Measurements from ENCODE around the gene ZNF683. TPM values are rescaled to one million over a fixed set of nuclear protein-coding genes. Genes with fewer than 3 reads are reported as not detected.

The ZNF683 gene
- total and polyA plus RNA-seq, 9 of the 15 experiments (the other 6 are each of a cell fraction or from before 2014, with no cell fraction given), result not detected

DNA sequence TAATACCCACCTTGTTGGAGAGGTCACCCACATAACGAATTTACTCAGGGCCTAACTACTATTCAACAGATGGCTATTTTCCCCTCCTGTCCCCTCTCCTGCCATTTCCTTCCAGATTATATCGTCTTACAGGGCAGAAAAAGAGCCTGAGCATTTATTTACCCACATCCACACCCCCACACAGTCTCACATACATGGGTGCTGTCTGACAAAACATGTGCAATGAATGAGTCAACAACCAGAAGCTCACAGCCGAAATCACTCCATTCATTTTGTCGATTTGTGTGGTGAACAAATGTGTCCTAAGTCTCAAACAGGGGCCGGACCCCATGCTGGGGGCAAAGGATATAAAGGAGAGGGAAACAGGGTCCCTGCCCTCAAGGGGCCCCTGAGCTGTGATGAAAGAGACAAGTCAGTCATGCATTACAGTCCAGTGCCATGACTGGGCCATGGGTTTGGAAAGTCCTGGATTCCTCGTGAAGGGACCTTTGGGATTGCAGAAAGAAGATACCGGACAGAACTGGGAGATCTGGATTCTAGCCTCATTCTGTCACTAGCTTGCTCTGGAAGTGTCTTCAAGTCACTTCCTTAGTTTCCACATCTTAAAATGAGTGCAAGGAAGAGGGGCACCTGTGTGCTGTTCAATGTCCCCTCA is 16.4 kb upstream of the ZNF683 start:
- BruUV-seq (replicated peaks), result no TSS peak
- intact Hi-C loops (cut with micrococcal nuclease), result loop anchor here (10.0 kb wide), 1 partner anchor 214 kb away; the partner anchor contains the start of genes CNKSR1 and ZNF593OS

More for the DNA sequence above, 16.4 kb upstream of the ZNF683 start:
- CTCF ChIA-PET (ENCODE audit: low intra/inter-chr PET ratio), result interaction anchor here (1.2 kb wide), 1 partner anchor 199 kb away, joined by 3 read pairs; no protein-coding TSS in a partner anchor
- H3K27me3 ChIP-seq (ENCODE audit: control insufficient read depth in 2 of 2, insufficient read depth in 2 of 2, low read length in 2 of 2), result no peaks in the 10 kb centered on the region
- 34% methylated on average over 7 of the region's 7 CpGs for WGBS (ENCODE audit: insufficient coverage, low coverage, missing lambda C conversion rate)
- no peak for FAIRE-seq
- H3K9ac ChIP-seq (ENCODE audit: insufficient read depth in 1 of 2, low read depth in 2 of 2, low read length in 2 of 2), result peak overlapping the region in 1 of 2 experiments; percentile 0; a peak in 1 of 4 replicates
- H3K9me1 ChIP-seq (ENCODE audit: control insufficient read depth, insufficient read depth, low read length), result no peaks in the 10 kb centered on the region
- H3K27ac ChIP-seq (ENCODE audit: extremely low read depth, low read depth, low read length), result no peak overlapping the region
- no peak overlapping the region for H3K4me3 ChIP-seq
- no peaks in the 10 kb centered on the region for H4K20me1 ChIP-seq (replicated peaks; ENCODE audit: control insufficient read depth, insufficient read depth, low read length)
- no peak overlapping the region for H3K4me2 ChIP-seq (ENCODE audit: insufficient read depth, low read length)
- in situ Hi-C loops (cut with MboI), result no loop called here
- H3K4me1 ChIP-seq (replicated peaks in 1 of 2; ENCODE audit: control insufficient read depth in 2 of 2, insufficient read depth in 2 of 2, low read length in 2 of 2), result peaks cover 5 to 18% of the 10 kb centered on the region in 2 experiments
- TF ChIP-seq NRF1 (conservative IDR thresholded peaks at IDR 0.05 in 1 of 2, IDR thresholded peaks at IDR 0.05 in 1 of 2) (no peak), FOSL1 (tag; conservative IDR thresholded peaks at IDR 0.05) (0 out of 2 replicates have a peak, but pooled peaks have one; percentile 19), ZNF707 (CRISPR knock-in tag; conservative IDR thresholded peaks at IDR 0.05) (no peak), EGR1 (conservative IDR thresholded peaks at IDR 0.05) (peak; percentile 35; the same call in 1 of the 2 replicates), FOXP1 (CRISPR knock-in tag; IDR thresholded peaks at IDR 0.05) (no peak), ZEB2 (IDR thresholded peaks at IDR 0.05) (no peak), FOXP4 (CRISPR knock-in tag; IDR thresholded peaks at IDR 0.05; ENCODE audit: borderline replicate concordance) (no peak)
- H3K9me3 ChIP-seq (replicated peaks; ENCODE audit: control insufficient read depth, insufficient read depth, low read depth, low read length), result no peaks in the 10 kb centered on the region
- no peak overlapping the region for H2AFZ ChIP-seq (ENCODE audit: low read depth, low read length)
- no peaks in the 10 kb centered on the region for H3K36me3 ChIP-seq (ENCODE audit: control insufficient read depth, insufficient read depth, low read length)
- POLR2A ChIA-PET, result interaction anchor here (0.7 to 1.4 kb wide), 4 partner anchors 10 to 71 kb away, joined by 3 to 4 read pairs (median 4); no protein-coding TSS in a partner anchor
- no peak for ATAC-seq
- H3K79me2 ChIP-seq (ENCODE audit: control insufficient read depth, insufficient read depth, low read length), result no peaks in the 10 kb centered on the region
- no peak for DNase-seq (ENCODE audit: extremely low read depth in 1 of 4, low spot score in 3 of 4)
